ENCODE measurements around the gene IMMP1L. TPM values are rescaled to one million over a fixed set of nuclear protein-coding genes. Genes with fewer than 3 reads are reported as not detected.

IMMP1L gene
- total RNA-seq, 1 donor from 2014 or later, result 17.0 TPM

DNA sequence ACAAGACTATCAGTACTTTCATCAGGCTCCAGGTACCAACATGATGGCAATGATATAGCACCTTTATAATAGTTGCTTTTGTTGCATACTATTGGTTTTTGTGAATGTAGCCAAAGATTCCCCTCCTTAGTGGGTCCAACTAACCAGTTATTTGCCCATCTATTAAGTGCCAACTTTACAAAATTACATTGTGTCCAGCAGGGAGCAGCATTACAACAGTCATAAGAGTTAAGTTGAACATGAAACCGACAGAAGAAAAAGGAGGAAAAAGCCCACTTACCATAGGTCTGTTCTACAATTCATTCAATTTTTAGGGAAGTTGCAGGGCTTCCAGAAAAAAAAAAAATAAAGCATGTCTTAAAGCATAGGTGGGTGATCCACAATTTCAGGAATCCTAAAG, 21.6 kb downstream of the IMMP1L start:
- no peaks in the 10 kb centered on the region for H3K9me3 Mint-ChIP-seq (ENCODE audit: low read depth)
- TF ChIP-seq, protein P1, sequence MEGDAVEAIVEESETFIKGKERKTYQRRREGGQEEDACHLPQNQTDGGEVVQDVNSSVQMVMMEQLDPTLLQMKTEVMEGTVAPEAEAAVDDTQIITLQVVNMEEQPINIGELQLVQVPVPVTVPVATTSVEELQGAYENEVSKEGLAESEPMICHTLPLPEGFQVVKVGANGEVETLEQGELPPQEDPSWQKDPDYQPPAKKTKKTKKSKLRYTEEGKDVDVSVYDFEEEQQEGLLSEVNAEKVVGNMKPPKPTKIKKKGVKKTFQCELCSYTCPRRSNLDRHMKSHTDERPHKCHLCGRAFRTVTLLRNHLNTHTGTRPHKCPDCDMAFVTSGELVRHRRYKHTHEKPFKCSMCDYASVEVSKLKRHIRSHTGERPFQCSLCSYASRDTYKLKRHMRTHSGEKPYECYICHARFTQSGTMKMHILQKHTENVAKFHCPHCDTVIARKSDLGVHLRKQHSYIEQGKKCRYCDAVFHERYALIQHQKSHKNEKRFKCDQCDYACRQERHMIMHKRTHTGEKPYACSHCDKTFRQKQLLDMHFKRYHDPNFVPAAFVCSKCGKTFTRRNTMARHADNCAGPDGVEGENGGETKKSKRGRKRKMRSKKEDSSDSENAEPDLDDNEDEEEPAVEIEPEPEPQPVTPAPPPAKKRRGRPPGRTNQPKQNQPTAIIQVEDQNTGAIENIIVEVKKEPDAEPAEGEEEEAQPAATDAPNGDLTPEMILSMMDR (IDR thresholded peaks at IDR 0.05), result peak; percentile 84
- no peaks in the 10 kb centered on the region for H3K27me3 Mint-ChIP-seq (ENCODE audit: low read depth)
- peaks cover 16% of the 10 kb centered on the region for H3K4me1 Mint-ChIP-seq (ENCODE audit: low read depth)
- no peaks in the 10 kb centered on the region for H3K36me3 Mint-ChIP-seq (ENCODE audit: low read depth)
- H3K27ac Mint-ChIP-seq (ENCODE audit: unreplicated experiment), result no peak overlapping the region
- DNase-seq (ENCODE audit: low spot score), result no peak
- H3K4me3 Mint-ChIP-seq (ENCODE audit: unreplicated experiment), result no peak overlapping the region

DNA sequence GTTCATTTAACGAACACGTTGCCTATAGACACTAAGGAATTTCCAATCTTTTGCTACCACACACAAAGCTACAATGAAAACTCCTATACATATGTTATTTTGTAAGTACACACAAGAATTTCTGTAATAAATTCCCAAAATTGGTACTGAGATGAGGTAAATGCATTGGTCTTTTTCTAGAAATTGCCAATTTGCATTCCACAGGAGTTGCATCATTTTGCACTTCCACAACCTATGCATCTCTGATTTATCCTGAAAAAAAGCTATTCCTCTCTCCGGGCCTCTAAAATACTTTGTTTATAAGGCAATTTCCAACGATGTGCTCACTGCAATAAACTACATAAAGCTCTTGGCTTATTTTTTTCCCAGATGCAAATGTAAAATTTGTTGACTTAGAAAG, 24.9 kb downstream of the IMMP1L start:
- H3K27me3 Mint-ChIP-seq (ENCODE audit: low read depth), result no peaks in the 10 kb centered on the region
- no peak overlapping the region for H3K27ac Mint-ChIP-seq (ENCODE audit: unreplicated experiment)
- DNase-seq (ENCODE audit: low spot score), result no peak
- no peaks in the 10 kb centered on the region for H3K36me3 Mint-ChIP-seq (ENCODE audit: low read depth)
- H3K9me3 Mint-ChIP-seq (ENCODE audit: low read depth), result no peaks in the 10 kb centered on the region
- H3K4me1 Mint-ChIP-seq (ENCODE audit: low read depth), result peaks cover 2% of the 10 kb centered on the region
- TF ChIP-seq, protein P1 (IDR thresholded peaks at IDR 0.05), result no peak
- H3K4me3 Mint-ChIP-seq (ENCODE audit: unreplicated experiment), result no peak overlapping the region

DNA sequence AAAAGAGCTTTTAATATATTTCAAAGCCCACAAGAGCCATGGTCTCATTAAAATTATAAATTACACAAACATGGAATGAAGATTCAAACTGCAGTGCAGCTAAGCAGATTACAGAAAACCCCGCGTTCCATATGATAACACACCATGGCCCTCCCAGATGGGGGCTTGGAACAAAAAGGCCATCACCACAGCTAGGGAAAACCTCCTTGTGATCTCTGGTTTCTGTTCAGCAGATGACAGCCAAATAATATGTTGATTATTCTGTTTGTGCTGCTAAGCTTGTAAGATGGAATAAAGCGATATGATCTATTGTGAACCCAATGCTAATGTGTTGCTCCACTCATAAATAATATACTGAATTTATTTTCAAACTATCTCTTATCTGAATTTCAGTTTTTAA, 28.5 kb downstream of the IMMP1L start:
- Mint-ChIP-seq H3K9me3 (ENCODE audit: low read depth) (no peaks in the 10 kb centered on the region), H3K27ac (ENCODE audit: unreplicated experiment) (no peak overlapping the region), H3K27me3 (ENCODE audit: low read depth) (no peaks in the 10 kb centered on the region), H3K4me1 (ENCODE audit: low read depth) (peaks cover 2% of the 10 kb centered on the region), H3K4me3 (ENCODE audit: unreplicated experiment) (no peak overlapping the region), H3K36me3 (ENCODE audit: low read depth) (no peaks in the 10 kb centered on the region)
- DNase-seq (ENCODE audit: low spot score), result no peak
- TF ChIP-seq, protein P1 (IDR thresholded peaks at IDR 0.05), result no peak

DNA sequence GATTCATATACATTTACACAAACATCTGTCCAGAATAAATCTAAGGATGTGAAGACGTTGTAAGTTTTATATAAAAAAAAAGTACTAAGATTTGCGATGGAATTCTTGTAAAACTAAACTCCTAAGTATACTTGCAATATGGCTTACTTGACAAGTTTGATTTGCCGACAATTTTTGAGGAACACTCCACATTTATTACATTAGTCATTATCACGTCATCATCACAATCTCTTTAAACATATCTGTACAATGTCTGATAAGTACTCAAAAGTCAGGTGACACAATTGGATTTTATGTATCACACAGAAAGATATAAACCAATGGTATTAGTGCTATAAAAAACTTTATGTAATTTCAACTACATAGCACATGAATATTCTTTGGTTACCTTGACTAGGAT, 30.4 kb downstream of the IMMP1L start:
- no peak overlapping the region for H3K27ac Mint-ChIP-seq (ENCODE audit: unreplicated experiment)
- H3K27me3 Mint-ChIP-seq (ENCODE audit: low read depth), result no peaks in the 10 kb centered on the region
- TF ChIP-seq, protein P1 (IDR thresholded peaks at IDR 0.05), result no peak
- H3K9me3 Mint-ChIP-seq (ENCODE audit: low read depth), result no peaks in the 10 kb centered on the region
- H3K4me1 Mint-ChIP-seq (ENCODE audit: low read depth), result peaks cover 2% of the 10 kb centered on the region
- no peak overlapping the region for H3K4me3 Mint-ChIP-seq (ENCODE audit: unreplicated experiment)
- H3K36me3 Mint-ChIP-seq (ENCODE audit: low read depth), result no peaks in the 10 kb centered on the region
- no peak for DNase-seq (ENCODE audit: low spot score)

DNA sequence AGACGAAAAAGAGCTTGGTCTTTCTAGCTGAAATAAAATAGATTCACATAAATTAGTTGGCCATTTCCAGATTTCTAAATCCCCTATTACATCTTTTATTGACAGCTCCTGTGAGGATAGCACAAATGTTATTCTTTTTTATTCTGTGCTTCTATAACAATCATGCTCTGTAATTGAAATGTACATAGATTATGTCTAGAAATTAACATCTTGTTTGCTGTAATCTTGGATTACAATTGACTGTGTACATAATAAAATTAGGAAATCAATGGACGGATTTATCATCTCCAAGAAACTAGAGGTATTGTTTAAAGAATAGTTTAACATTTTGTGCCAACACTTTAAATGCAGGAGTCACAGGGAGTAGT, 31.2 kb downstream of the IMMP1L start:
- Mint-ChIP-seq H3K36me3 (ENCODE audit: low read depth) (no peaks in the 10 kb centered on the region), H3K27ac (ENCODE audit: unreplicated experiment) (no peak overlapping the region), H3K4me3 (ENCODE audit: unreplicated experiment) (no peak overlapping the region), H3K9me3 (ENCODE audit: low read depth) (no peaks in the 10 kb centered on the region), H3K4me1 (ENCODE audit: low read depth) (peaks cover 2% of the 10 kb centered on the region), H3K27me3 (ENCODE audit: low read depth) (no peaks in the 10 kb centered on the region)
- DNase-seq (ENCODE audit: low spot score), result no peak
- TF ChIP-seq, protein P1 (IDR thresholded peaks at IDR 0.05), result no peak
